Cardiac fibroblast (primary cell): ENCODE measurements around the gene DEPDC1B.

Source experiments
- DNase-seq, 2 donors: peaks; one replicate each; pipeline versions ENCODE4 v3.0.0 to v3.0.0-alpha.2; 2010; ENCODE audit warnings: low read depth in 2 of 2
- H3K4me3 ChIP-seq, 2 donors: replicated peaks in 1 of 2; 1 replicate in 1 of 2; 2 replicates in 1 of 2; pipeline ENCODE4 v1.5.1; 2011; ENCODE audit warnings: low read depth in 2 of 2, low read length in 2 of 2, mild to moderate bottlenecking in 2 of 2, moderate library complexity in 1 of 2
- CTCF ChIP-seq: IDR thresholded peaks from one replicate; pipeline ENCODE4 v1.5.1; 2011; ENCODE audit warnings: low read depth, mild to moderate bottlenecking, low read length, inconsistent platforms

The DEPDC1B gene

GRCh38 chr5:60551829-60552228 lies 148.1 kb downstream of the DEPDC1B start:
- no peak for DNase-seq
- no peak for TF ChIP-seq CTCF
- H3K4me3 ChIP-seq: no peak overlapping the region

GRCh38 chr5:60551250-60551649 lies 148.7 kb downstream of the DEPDC1B start:
- H3K4me3 ChIP-seq: no peak overlapping the region
- no peak for TF ChIP-seq CTCF
- no peak for DNase-seq

- H3K4me3 ChIP-seq: no peak overlapping the region
These were observed 149.7 kb downstream of the DEPDC1B start for GRCh38 chr5:60550311-60550710.

GRCh38 chr5:60549841-60550240 lies 150.1 kb downstream of the DEPDC1B start:
- TF ChIP-seq CTCF: no peak
- no peak overlapping the region for H3K4me3 ChIP-seq
- no peak for DNase-seq

More at GRCh38 chr5:60550311-60550710, 149.7 kb downstream of the DEPDC1B start:
- DNase-seq: no peak
- no peak for TF ChIP-seq CTCF
